Activated CD8-positive, alpha-beta T cell treated with anti-CD3 and anti-CD28 coated beads, Interleukin-2, amount 10 ng/mL, durations not matched to agents 7 days and 5 days (primary cell): ENCODE results near the gene CPNE2. TPM values are rescaled to one million over a fixed set of nuclear protein-coding genes. Genes with fewer than 3 reads are reported as not detected.
"Not testable (repeated sequence)": the region's sequence is repeated elsewhere in the genome, so short reads cannot be mapped to it uniquely, and the experiment has no call there.

ENCODE experiments used
- ATAC-seq: fragments of 150-1000 bp; cut with Tn5 transposase; one replicate; pipeline ENCODE4 v1.10.0; 2021; ENCODE audit warnings: moderate library complexity
- CTCF ChIA-PET: fragments of 350-600 bp; sonication (Branson Sonifier 250); formaldehyde crosslinking; loops from one replicate; lab custom pipeline; 2021; ENCODE audit warnings: antibody characterized with exemption; lab: Charles Lee
- POLR2A ChIA-PET: fragments of 350-600 bp; sonication (Branson Sonifier 250); formaldehyde crosslinking; loops from one replicate; lab custom pipeline; 2021; ENCODE audit warnings: antibody characterized with exemption; lab: Charles Lee
- DNase-seq: peaks from one replicate; pipeline ENCODE4 v3.0.0-alpha.2; 2020
- H3K27ac Mint-ChIP-seq: one replicate; pipeline ENCODE4 v1.8.0; 2021; ENCODE audit warnings: mild to moderate bottlenecking, mixed read lengths
- H3K27me3 Mint-ChIP-seq: one replicate; pipeline ENCODE4 v1.8.0; 2021; ENCODE audit warnings: low read depth, mixed read lengths
- H3K36me3 Mint-ChIP-seq: one replicate; pipeline ENCODE4 v1.8.0; 2021; ENCODE audit warnings: low read depth, mixed read lengths
- H3K4me1 Mint-ChIP-seq: one replicate; pipeline ENCODE4 v1.8.0; 2021; ENCODE audit warnings: low read depth, mixed read lengths
- H3K4me3 Mint-ChIP-seq: one replicate; pipeline ENCODE4 v1.8.0; 2021; ENCODE audit warnings: mild to moderate bottlenecking, mixed read lengths
- H3K9me3 Mint-ChIP-seq: one replicate; pipeline ENCODE4 v1.8.0; 2022; ENCODE audit warnings: mixed read lengths; ENCODE audit not compliant: insufficient read depth
- total RNA-seq, 2 experiments: library from RNA; stranded (reverse); gene quantifications; one replicate each; pipeline ENCODE4 v1.2.3, GENCODE V29; 2021

Gene CPNE2
- total RNA-seq, 2 experiments from 2014 or later: 11.3 to 12.5 TPM

- H3K27ac Mint-ChIP-seq: peak overlapping the region; percentile 75
- H3K36me3 Mint-ChIP-seq: peaks cover 75% of the 10 kb centered on the region
- ChIA-PET CTCF (interaction anchor here (0.7 to 2.0 kb wide), 3 partner anchors 14 to 106 kb away, joined by 3 to 11 read pairs (median 4); partner anchors contain the start of gene CPNE2), POLR2A (interaction anchor here (0.5 to 1.1 kb wide), 2 partner anchors 39 to 62 kb away, joined by 3 read pairs; no protein-coding TSS in a partner anchor)
- no peaks in the 10 kb centered on the region for H3K27me3 Mint-ChIP-seq
- no peak overlapping the region for H3K4me3 Mint-ChIP-seq
- no peak for ATAC-seq
- no peaks in the 10 kb centered on the region for H3K9me3 Mint-ChIP-seq
- no peak for DNase-seq
- H3K4me1 Mint-ChIP-seq: peaks cover 37% of the 10 kb centered on the region
These were observed 22.6 kb upstream of the CPNE2 start for GRCh38 chr16:57069635-57070370.

GRCh38 chr16:57070424-57070823 lies 22.0 kb upstream of the CPNE2 start:
- Mint-ChIP-seq H3K4me1 (peaks cover 37% of the 10 kb centered on the region), H3K9me3 (no peaks in the 10 kb centered on the region), H3K36me3 (peaks cover 72% of the 10 kb centered on the region), H3K27me3 (no peaks in the 10 kb centered on the region), H3K27ac (peak overlapping the region; percentile 75), H3K4me3 (no peak overlapping the region)
- ChIA-PET POLR2A (interaction anchor here (0.5 kb wide), 1 partner anchor 40 kb away, joined by 3 read pairs; no protein-coding TSS in a partner anchor), CTCF (interaction anchor here (1.6 to 2.0 kb wide), 2 partner anchors 13 to 22 kb away, joined by 4 to 11 read pairs; partner anchors contain the start of gene CPNE2)
- ATAC-seq (peak; percentile 19), DNase-seq (no peak)

- DNase-seq, H3K4me3 Mint-ChIP-seq: not testable (repeated sequence)
These were observed 21.2 kb upstream of the CPNE2 start for GRCh38 chr16:57071081-57071732.

GRCh38 chr16:57071831-57072582 lies 20.4 kb upstream of the CPNE2 start:
- CTCF ChIA-PET: interaction anchor here (1.2 to 2.3 kb wide), 3 partner anchors 12 to 108 kb away, joined by 3 to 8 read pairs (median 3); no protein-coding TSS in a partner anchor
- H3K27me3 Mint-ChIP-seq: no peaks in the 10 kb centered on the region
- no peaks in the 10 kb centered on the region for H3K9me3 Mint-ChIP-seq
- no peak overlapping the region for H3K4me3 Mint-ChIP-seq
- peak; percentile 31 for ATAC-seq
- H3K36me3 Mint-ChIP-seq: peaks cover 76% of the 10 kb centered on the region
- H3K27ac Mint-ChIP-seq: peak overlapping the region; percentile 16
- POLR2A ChIA-PET: interaction anchor here (0.7 kb wide), 1 partner anchor 78 kb away, joined by 3 read pairs; no protein-coding TSS in a partner anchor
- no peak for DNase-seq
- H3K4me1 Mint-ChIP-seq: peaks cover 37% of the 10 kb centered on the region

More at GRCh38 chr16:57071081-57071732, 21.2 kb upstream of the CPNE2 start:
- Mint-ChIP-seq H3K4me1 (peaks cover 37% of the 10 kb centered on the region), H3K27ac (peak overlapping the region; percentile 39), H3K36me3 (peaks cover 73% of the 10 kb centered on the region)
- H3K9me3 Mint-ChIP-seq, H3K27me3 Mint-ChIP-seq, ATAC-seq, POLR2A ChIA-PET: not testable (repeated sequence)
- CTCF ChIA-PET: interaction anchor here (2.3 kb wide), 1 partner anchor 12 kb away, joined by 8 read pairs; no protein-coding TSS in a partner anchor

- CTCF ChIA-PET: interaction anchor here (1.2 to 2.3 kb wide), 3 partner anchors 11 to 109 kb away, joined by 3 to 8 read pairs (median 3); no protein-coding TSS in a partner anchor
- peak overlapping the region; percentile 16 for H3K27ac Mint-ChIP-seq
- POLR2A ChIA-PET: no interaction called here
These were observed 19.6 kb upstream of the CPNE2 start for GRCh38 chr16:57072616-57073275.

GRCh38 chr16:57077714-57078113 lies 14.7 kb upstream of the CPNE2 start:
- no peaks in the 10 kb centered on the region for H3K4me1 Mint-ChIP-seq
- no peak for ATAC-seq
- no peak overlapping the region for H3K27ac Mint-ChIP-seq
- H3K4me3 Mint-ChIP-seq: no peak overlapping the region
- POLR2A ChIA-PET: interaction anchor here (0.6 to 2.0 kb wide), 4 partner anchors 9 to 107 kb away, joined by 3 to 6 read pairs (median 4); no protein-coding TSS in a partner anchor
- H3K9me3 Mint-ChIP-seq: no peaks in the 10 kb centered on the region
- CTCF ChIA-PET: interaction anchor here (2.0 kb wide), 1 partner anchor 15 kb away, joined by 7 read pairs; the partner anchor contains the start of gene CPNE2
- peaks cover 58% of the 10 kb centered on the region for H3K36me3 Mint-ChIP-seq
- DNase-seq: no peak
- H3K27me3 Mint-ChIP-seq: no peaks in the 10 kb centered on the region

More at GRCh38 chr16:57072616-57073275, 19.6 kb upstream of the CPNE2 start:
- H3K27me3 Mint-ChIP-seq: no peaks in the 10 kb centered on the region
- H3K4me1 Mint-ChIP-seq: peaks cover 37% of the 10 kb centered on the region
- H3K36me3 Mint-ChIP-seq: peaks cover 76% of the 10 kb centered on the region
- ATAC-seq (no peak), DNase-seq (no peak)
- H3K4me3 Mint-ChIP-seq: no peak overlapping the region
- H3K9me3 Mint-ChIP-seq: no peaks in the 10 kb centered on the region

- peak overlapping the region; percentile 2 for H3K27ac Mint-ChIP-seq
- no peaks in the 10 kb centered on the region for H3K9me3 Mint-ChIP-seq
- no peak overlapping the region for H3K4me3 Mint-ChIP-seq
- H3K27me3 Mint-ChIP-seq: no peaks in the 10 kb centered on the region
- ATAC-seq (no peak), DNase-seq (no peak)
- ChIA-PET CTCF (interaction anchor here (1.0 to 3.4 kb wide), 2 partner anchors 25 to 88 kb away, joined by 3 to 23 read pairs; no protein-coding TSS in a partner anchor), POLR2A (interaction anchor here (0.7 kb wide), 1 partner anchor 66 kb away, joined by 3 read pairs; no protein-coding TSS in a partner anchor)
- H3K4me1 Mint-ChIP-seq: peaks cover 8% of the 10 kb centered on the region
- peaks cover 37% of the 10 kb centered on the region for H3K36me3 Mint-ChIP-seq
These were observed 10.6 kb upstream of the CPNE2 start for GRCh38 chr16:57081744-57082143.

GRCh38 chr16:57082664-57083063 lies 9.7 kb upstream of the CPNE2 start:
- no peak for DNase-seq
- POLR2A ChIA-PET: no interaction called here
- H3K27me3 Mint-ChIP-seq: no peaks in the 10 kb centered on the region
- H3K4me1 Mint-ChIP-seq: peaks cover 8% of the 10 kb centered on the region
- peaks cover 31% of the 10 kb centered on the region for H3K36me3 Mint-ChIP-seq
- CTCF ChIA-PET: interaction anchor here (1.0 to 5.0 kb wide), 12 partner anchors 10 to 119 kb away, joined by 4 to 53 read pairs (median 19); partner anchors contain the start of gene CPNE2
- no peak overlapping the region for H3K4me3 Mint-ChIP-seq
- no peak for ATAC-seq
- H3K9me3 Mint-ChIP-seq: no peaks in the 10 kb centered on the region
- H3K27ac Mint-ChIP-seq: no peak overlapping the region

GRCh38 chr16:57083485-57084126 lies 8.8 kb upstream of the CPNE2 start:
- H3K4me3 Mint-ChIP-seq: no peak overlapping the region
- H3K9me3 Mint-ChIP-seq: no peaks in the 10 kb centered on the region
- ChIA-PET CTCF (interaction anchor here (0.6 to 5.0 kb wide), 34 partner anchors 9 to 335 kb away, joined by 3 to 53 read pairs (median 6); partner anchors contain the start of genes CPNE2, PSME3IP1 and RSPRY1), POLR2A (interaction anchor here (0.7 to 1.2 kb wide), 2 partner anchors 45 to 53 kb away, joined by 3 read pairs; no protein-coding TSS in a partner anchor)
- H3K27ac Mint-ChIP-seq: peak overlapping the region; percentile 74
- no peaks in the 10 kb centered on the region for H3K27me3 Mint-ChIP-seq
- DNase-seq (no peak), ATAC-seq (no peak)
- H3K4me1 Mint-ChIP-seq: peaks cover 8% of the 10 kb centered on the region
- H3K36me3 Mint-ChIP-seq: peaks cover 31% of the 10 kb centered on the region
